Measurements from ENCODE around the gene SEBOX.
"Not testable (repeated sequence)": the region's sequence is repeated elsewhere in the genome, so short reads cannot be mapped to it uniquely, and the experiment has no call there.

SEBOX gene

GRCh38 chr17:28367641-28368305 lies 2.8 kb upstream of the SEBOX start:
- DNase-seq: no peak

- peak; percentile 27 for DNase-seq
Measured at GRCh38 chr17:28366605-28367004, 1.6 kb upstream of the SEBOX start.

- DNase-seq: no peak
Measured at GRCh38 chr17:28365487-28365886, 488 bp upstream of the SEBOX start.

- no peak for DNase-seq
Measured at GRCh38 chr17:28363776-28364650, 986 bp downstream of the SEBOX start.

- DNase-seq: no peak
Measured at GRCh38 chr17:28363186-28363585, 1.8 kb downstream of the SEBOX start.

- no peak for DNase-seq
Measured at GRCh38 chr17:28357901-28358197, 7.2 kb downstream of the SEBOX start.

GRCh38 chr17:28357061-28357900 lies 7.7 kb downstream of the SEBOX start, which contains the start of gene POLDIP2:
Gene POLDIP2 (minus strand): TSS chr17:28357527. CDS start chr17:28357448, 79 bp downstream.
- peak; percentile 94 for DNase-seq

GRCh38 chr17:28350271-28350670 lies 14.7 kb downstream of the SEBOX start:
- no peak for DNase-seq

- DNase-seq: no peak
Measured at GRCh38 chr17:28348979-28349378, 16.0 kb downstream of the SEBOX start.

- no peak for DNase-seq
Measured at GRCh38 chr17:28347261-28347891, 17.6 kb downstream of the SEBOX start.

- no peak for DNase-seq
Measured at GRCh38 chr17:28346746-28347246, 18.2 kb downstream of the SEBOX start.

GRCh38 chr17:28346199-28346580 lies 18.8 kb downstream of the SEBOX start:
- no peak for DNase-seq

- DNase-seq: no peak
Measured at GRCh38 chr17:28345419-28346198, 19.4 kb downstream of the SEBOX start.

- DNase-seq: no peak
Measured at GRCh38 chr17:28344435-28344901, 20.5 kb downstream of the SEBOX start.

GRCh38 chr17:28344011-28344410 lies 21.0 kb downstream of the SEBOX start:
- no peak for DNase-seq

GRCh38 chr17:28343491-28343932 lies 21.5 kb downstream of the SEBOX start:
- no peak for DNase-seq

GRCh38 chr17:28342313-28342712 lies 22.7 kb downstream of the SEBOX start:
- DNase-seq: no peak

GRCh38 chr17:28341516-28341915 lies 23.5 kb downstream of the SEBOX start:
- no peak for DNase-seq

- DNase-seq: no peak
Measured at GRCh38 chr17:28340374-28340773, 24.6 kb downstream of the SEBOX start.

- no peak for DNase-seq
Measured at GRCh38 chr17:28339431-28339830, 25.6 kb downstream of the SEBOX start.

GRCh38 chr17:28338769-28339212 lies 26.2 kb downstream of the SEBOX start:
- not testable (repeated sequence) for DNase-seq

Measured in hematopoietic multipotent progenitor cell treated with erythropoietin and hydrocortisone succinate and interleukin-3 and kit ligand, for 8 days (in vitro differentiated cells).